GM19468 (cell line): Measurements from ENCODE around the gene MAEA.
"Not testable (repeated sequence)": the region's sequence is repeated elsewhere in the genome, so short reads cannot be mapped to it uniquely, and the experiment has no call there.

Source experiments
- ATAC-seq: cut with Tn5 transposase; IDR thresholded peaks from one replicate; pipeline ENCODE4 v1.9.1; 2021; ENCODE audit warnings: mild to moderate bottlenecking, moderate library complexity, moderate number of reproducible peaks; ENCODE audit not compliant: unreplicated experiment; ENCODE audit errors: extremely low read depth

MAEA gene

DNA sequence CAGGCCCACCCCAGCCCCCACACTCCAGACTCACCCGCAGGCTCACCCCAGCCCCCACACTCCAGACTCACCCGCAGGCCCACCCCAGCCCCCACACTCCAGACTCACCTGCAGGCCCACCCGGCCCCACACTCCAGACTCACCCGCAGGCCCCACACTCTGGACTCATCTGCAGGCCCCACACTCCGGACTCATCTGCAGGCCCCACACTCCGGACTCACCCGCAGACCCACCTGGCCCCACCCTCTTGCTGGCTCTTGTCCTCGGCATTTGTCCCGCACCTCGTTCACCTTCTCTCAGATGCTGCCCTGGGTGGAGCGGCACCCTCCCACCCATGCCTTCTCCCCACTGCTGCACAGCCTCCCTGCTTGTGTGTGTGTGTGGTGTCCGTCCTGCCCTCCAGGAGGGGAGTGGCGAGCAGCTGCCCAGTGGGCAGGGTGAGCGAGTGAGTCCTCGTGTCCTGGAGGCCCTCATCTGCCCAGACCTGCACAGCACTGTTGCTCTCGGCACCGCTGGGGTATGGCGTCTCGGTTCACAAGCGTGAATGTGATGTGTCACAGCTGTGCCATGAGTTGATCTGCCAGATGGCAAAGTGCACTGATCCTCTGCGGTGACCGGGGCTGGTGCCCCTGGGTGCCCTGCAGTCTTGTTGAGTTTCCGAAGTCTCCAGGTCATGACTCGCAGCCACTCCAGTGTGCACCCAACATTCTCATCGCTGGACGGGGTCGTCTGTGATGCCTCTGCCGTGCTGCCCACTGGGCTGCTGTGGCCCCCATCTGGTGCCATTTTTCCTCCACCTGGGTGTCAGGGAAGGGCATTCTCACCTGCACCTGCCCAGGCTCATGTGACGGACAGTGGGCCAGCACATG lies 27.7 kb downstream of the MAEA start:
- no peak for ATAC-seq

- ATAC-seq, result no peak
Observed at GRCh38 chr4:1318046-1318375, 28.3 kb downstream of the MAEA start.

DNA sequence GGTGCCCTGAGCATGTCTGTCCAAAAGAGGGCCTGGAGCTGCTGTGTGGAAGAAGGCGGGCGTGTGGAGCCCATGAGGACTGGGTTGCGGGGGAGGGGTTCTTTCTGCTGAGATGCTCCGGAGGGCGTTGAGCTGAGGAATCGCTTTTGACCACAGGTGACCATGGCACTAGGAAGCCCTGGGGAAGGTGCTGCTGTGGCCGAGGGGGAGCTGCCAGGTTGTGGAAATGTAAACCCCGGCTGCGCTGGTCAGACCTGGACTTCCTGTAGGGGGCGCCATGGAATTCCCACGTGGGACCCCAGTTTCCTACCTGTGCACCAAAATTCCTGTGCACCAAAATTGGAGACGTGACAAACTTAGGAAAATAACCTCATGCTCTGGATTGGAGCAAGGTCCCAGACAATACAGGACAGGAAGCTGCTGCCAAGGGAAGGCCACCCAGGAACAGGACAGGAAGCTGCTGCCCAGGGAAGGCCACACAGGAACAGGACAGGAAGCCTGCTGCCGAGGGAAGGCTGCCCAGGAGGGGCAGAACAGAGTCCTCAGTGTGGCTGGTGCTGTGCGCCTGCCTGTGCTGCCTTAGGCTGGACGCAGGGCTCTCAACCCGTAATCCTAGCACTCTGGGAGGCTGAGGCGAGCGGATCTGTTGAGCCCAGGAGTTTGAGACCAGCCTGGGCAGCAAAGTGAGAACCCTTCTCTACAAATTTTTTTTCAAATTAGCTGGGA lies 29.0 kb downstream of the MAEA start:
- no peak for ATAC-seq

- no peak for ATAC-seq
Observed at GRCh38 chr4:1321486-1321885, 31.8 kb downstream of the MAEA start.

GRCh38 chr4:1321946-1322650 lies 32.4 kb downstream of the MAEA start:
- no peak for ATAC-seq

DNA sequence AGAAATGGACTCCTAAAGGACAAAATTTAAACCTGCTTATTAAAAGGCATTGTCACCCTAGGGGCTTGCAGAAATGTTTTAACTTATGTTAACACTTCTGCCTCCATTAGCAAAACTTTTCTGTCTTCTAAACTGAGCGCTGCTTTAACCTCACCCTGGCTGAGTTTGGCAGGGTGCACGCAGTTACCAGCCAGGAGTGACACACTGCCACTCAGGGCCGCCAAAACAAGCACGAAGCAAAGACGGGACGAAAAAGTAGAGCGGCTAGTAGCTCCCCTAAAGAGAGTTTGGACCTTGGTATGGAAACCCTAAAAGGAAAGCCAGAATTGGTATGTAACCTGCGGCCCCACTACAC lies 33.6 kb downstream of the MAEA start:
- ATAC-seq, result no peak

DNA sequence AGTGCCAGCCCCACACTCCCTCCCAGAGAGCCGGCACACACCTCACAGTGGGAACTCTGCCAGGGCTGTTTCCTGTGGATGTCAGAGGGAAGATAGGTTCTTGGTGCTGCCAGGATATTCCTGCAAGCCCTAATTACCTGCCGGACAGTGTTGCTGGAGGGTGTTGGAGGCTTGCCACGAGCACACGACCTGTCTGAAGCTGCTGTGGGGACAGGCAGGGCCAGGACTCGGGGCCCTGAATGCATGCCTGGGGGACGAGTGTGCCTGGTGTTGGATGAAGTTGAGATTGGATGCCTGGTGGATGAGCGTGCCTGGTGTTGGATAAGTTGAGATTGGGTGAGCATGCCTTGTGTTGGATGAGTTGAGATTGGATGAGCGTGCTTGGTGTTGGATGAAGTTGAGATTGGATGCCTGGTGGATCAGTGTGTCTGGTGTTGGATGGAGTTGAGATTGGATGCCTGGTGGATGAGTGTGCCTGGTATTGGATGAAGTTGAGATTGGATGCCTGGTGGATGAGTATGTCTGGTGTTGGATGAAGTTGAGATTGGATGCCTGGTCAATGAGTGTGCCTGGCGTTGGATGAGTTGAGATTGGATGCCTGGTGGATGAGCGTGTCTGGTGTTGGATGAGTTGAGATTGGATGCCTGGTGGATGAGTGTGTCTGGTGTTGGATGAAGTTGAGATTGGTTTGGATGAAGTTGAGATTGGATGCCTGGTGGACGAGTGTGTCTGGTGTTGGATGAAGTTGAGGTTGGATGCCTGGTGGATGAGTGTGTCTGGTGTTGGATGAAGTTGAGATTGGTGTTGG lies 34.1 kb downstream of the MAEA start:
- ATAC-seq, result no peak

DNA sequence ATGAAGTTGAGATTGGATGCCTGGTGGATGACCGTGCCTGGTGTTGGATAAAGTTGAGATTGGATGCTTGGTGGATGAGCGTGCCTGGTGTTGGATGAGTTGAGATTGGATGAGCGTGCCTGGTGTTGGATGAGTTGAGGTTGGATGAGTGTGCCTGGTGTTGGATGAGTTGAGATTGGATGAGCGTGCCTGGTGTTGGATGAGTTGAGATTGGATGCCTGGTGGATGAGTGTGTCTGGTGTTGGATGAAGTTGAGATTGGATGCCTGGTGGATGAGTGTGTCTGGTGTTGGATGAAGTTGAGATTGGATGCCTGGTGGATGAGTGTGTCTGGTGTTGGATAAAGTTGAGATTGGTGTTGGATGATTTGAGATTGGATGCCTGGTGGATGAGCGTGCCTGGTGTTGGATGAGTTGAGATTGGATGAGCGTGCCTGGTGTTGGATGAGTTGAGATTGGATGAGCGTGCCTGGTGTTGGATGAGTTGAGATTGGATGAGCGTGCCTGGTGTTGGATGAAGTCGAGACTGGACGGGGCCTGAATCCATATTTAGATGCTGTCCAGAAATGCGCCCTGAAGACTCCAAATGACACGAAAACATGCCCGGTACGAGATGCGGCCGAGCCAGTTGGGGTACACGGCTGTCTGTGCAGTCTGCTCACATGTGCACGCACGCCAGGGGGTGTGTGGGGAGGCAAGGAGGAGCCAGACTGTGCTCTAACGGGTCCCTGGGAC lies 34.9 kb downstream of the MAEA start:
- ATAC-seq, result not testable (repeated sequence)

GRCh38 chr4:1325176-1325480 lies 35.4 kb downstream of the MAEA start:
- ATAC-seq, result no peak

GRCh38 chr4:1325681-1326635 lies 36.3 kb downstream of the MAEA start:
- ATAC-seq, result no peak

DNA sequence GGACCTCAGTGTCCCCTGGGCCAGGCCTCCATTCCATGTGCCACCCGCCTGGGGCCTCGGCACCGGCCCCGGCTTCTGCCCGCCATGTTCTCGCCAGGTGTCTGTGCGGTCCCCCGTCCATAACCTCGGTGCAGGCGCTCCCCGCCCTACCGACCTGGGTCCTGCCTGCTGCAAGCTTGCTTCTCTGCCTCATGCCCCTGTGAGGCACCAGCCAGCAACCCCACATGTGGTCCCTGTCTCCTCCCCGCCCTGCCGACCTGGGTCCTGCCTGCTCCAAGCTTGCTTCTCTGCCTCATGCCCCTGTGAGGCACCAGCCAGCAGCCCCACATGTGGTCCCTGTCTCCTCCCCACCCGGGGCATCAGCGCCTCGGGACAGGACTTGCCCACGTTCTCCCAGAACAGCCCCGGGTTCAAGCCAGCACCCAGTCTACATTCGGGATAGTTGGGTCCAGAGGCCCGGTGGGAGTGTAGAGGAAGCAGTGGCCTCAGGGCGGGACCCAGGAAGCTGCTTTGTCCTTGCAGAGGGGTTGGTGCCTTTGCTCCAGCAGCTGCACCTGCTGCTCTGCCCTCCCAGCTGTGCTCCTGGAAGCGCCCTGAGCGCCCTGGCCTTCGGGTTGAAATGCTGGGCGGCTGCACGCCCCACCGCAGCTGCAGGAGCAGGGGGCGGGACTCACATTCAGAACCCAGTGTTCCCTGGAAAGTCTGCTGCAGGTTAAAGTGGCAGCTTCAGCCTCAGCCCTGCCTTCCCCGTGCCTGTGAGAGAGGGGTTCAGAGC lies 37.2 kb downstream of the MAEA start:
- no peak for ATAC-seq

DNA sequence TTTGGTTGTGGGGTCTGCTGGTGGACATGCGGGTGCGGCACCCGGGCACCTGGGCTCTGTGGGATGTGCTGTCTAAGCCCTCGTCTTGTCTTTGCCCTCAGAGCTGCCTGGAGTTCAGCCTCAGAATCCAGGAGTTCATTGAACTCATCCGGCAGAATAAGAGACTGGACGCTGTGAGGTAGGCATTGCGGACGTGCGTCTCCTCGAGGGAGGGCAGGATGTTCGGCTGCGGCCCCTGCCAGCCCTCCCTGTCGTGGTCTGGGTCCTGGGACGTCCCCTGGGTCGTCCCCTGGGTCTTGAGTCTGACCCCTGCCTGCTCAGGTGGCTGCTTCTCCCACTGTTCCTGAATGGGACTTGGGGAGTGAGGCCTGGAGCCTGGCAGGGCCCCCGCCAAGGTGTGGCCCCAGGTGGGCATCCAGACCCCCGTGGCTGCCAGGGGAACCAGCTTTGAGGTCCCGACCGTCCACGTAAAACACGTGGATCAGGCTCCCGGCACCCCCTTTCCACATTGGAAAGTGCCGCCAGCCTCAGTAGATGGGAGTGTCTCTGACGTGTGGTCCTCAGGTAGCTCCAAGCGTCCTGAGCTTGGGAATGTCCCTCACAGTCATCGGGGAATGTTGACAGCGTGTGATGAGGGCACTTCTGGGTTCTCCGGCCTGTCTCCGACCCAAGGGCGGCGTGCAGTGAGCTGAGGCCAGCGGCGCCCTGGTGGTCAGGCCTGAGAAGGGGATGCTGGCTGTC lies 38.0 kb downstream of the MAEA start:
- ATAC-seq, result no peak

DNA sequence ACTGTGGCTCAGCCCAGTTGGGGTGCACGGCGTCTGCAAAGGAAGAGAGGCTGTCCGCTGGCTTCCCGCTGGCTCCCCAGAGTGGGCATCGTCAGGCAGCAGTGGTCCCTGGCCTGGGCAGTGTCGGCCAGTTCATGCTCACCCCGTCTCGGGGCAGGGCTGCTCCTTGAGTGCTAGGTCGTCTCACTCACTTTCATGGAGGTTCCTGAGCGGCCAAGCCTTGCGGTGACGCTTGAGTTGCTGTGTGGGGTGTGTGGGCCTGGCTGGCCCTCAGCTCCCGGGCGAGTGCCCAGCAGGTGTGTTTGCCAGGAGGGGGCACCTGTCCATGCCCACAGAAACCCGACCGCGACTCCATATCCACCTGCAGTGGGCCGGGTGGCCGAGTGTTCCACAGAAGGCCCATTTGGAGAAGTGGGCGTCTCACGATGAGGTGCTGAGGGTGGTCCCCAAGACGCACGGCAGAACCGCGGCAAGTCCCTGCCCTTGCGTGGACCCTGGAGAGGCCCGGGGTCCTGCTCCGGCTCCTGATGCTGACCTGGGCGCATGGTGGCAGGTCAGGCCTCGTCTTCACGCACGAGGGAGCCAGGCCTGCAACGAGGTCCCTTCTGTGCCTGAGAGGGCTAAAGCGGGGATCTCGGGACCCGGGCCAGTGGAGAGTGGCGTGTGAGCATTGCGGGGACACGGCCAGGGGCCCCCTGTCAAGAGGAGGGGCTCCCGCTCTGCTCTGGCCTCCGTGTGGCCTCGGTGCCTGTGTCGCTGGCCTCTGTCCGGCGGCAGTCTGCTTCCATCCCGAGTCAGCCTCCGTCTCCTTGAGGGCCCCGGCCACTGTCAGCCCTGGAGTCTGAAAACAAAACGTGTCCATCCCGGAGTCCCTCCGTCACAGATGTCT lies 38.8 kb downstream of the MAEA start:
- no peak for ATAC-seq

DNA sequence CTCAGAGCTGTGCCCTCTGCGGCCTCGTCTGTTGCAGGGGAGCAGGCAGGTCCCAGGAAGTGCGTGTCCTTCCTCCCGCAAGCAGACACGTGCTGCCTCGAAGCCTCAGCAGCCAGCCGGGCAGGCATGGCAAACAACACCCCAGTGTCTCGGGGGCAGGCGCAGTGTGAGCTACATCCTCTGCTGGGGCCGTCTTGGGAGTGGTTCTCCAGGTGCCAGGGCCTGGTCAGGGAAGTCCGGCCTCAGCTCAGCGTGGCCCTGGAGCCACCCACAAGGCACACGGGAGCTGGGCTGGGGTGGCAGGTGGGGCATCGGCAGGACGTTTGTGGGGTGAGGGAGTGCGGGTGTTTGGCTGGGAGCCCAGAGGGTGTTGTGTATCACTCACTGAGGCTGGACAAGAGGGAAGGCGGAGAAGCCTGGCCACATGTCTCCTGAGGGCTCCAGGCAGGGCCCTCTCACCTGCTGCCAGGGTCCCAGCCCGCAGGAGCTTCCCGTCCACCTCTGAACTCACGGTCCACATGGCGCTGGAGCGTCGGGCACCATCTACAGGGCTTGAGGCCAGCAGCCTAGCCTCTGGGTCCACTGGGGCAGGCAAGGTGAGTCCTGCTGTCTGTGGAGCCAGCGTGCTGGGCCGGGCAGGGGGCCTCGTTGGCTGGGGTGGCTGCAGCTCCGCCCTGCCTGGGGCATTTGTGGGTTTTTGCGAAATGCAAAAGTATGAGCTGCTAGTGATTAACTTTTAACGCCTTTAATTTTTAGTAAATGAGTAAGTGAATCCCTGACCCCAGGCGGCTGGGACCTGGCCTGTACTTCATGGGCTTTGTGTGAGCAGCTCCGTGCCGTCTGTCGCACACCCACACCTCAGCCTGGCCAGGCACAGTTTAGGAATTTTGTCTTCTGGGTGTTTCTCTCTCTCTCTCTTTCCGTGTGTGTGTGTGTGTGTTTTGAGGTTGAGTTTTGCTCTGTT lies 40.0 kb downstream of the MAEA start:
- ATAC-seq, result no peak
